Measurements from ENCODE around the gene KIF18B. TPM values are rescaled to one million over a fixed set of nuclear protein-coding genes. Genes with fewer than 3 reads are reported as not detected.

Gene KIF18B
- total and polyA plus RNA-seq, 2 of the 8 experiments (the other 6 are each of a cell fraction or from before 2014, with no cell fraction given) = 39.0 to 59.4 TPM

DNA sequence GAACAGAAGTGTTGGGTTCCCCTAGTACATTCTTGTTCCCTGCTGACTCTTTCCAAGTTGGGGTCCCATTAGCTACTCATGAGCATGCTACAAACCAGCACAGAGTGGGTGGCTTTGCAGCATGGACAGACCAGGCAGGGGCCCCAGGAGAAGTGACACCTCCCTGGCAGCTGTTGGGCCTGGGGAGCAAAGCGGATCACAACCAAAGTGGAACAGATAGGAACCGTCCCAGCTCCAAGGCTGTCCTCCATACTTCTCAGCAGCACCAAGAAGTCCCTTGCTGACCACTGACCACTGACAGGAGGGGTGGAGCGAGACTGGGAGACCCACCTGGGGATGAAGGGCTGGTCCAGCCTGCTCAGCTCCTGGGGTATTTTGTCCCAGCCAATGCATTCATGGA is 19.9 kb downstream of the KIF18B start:
- H3K36me3 ChIP-seq (ENCODE audit: control insufficient read depth in 2 of 4, insufficient read depth in 4 of 4, low read length in 3 of 4) = peaks cover 20 to 59% (median 51%) of the 10 kb centered on the region in 4 experiments
- POLR2A ChIA-PET (ENCODE audit: partially characterized antibody) = interaction anchor here (2.0 kb wide), 1 partner anchor 28 kb away, joined by 7 read pairs; the partner anchor contains the start of gene EFTUD2
- no peak for TF ChIP-seq USF2 (IDR thresholded peaks at IDR 0.05; ENCODE audit: low read length)
- no peak for TF ChIP-seq CHD1 (IDR thresholded peaks at IDR 0.05; ENCODE audit: low read depth, low read length)
- no peak for TF ChIP-seq POU5F1 (IDR thresholded peaks at IDR 0.05; ENCODE audit: low read depth, low read length)
- no peak for TF ChIP-seq GTF2F1 (IDR thresholded peaks at IDR 0.05; ENCODE audit: borderline replicate concordance, low read depth, low read length)
- TF ChIP-seq HDAC2 (IDR thresholded peaks at IDR 0.05; ENCODE audit: borderline replicate concordance in 1 of 2, low read depth in 2 of 2, low read length in 2 of 2) = no peak
- no peak for TF ChIP-seq SP1 (IDR thresholded peaks at IDR 0.05; ENCODE audit: low read depth, low read length)
- TF ChIP-seq KDM1A (IDR thresholded peaks at IDR 0.05; ENCODE audit: borderline replicate concordance, low read length) = no peak
- no peak for TF ChIP-seq NRF1 (IDR thresholded peaks at IDR 0.05; ENCODE audit: low read depth, low read length)
- no peak for TF ChIP-seq CTCF (IDR thresholded peaks at IDR 0.05; ENCODE audit: control extremely low read depth in 1 of 3, insufficient read depth in 1 of 3, low read depth in 1 of 3, low read length in 3 of 3)
- no peak for TF ChIP-seq TAF7 (optimal IDR thresholded peaks at IDR 0.05; ENCODE audit: borderline replicate concordance, low read depth, low read length)

More for the DNA sequence above, 19.9 kb downstream of the KIF18B start:
- Histone ChIP-seq H3K79me1 (ENCODE audit: low read depth, low read length) (no peaks in the 10 kb centered on the region), H3K56ac (replicated peaks; ENCODE audit: insufficient read length, low read depth, low read length) (no peak overlapping the region), H2AFZ (ENCODE audit: low read length) (no peak overlapping the region), H2BK120ac (replicated peaks; ENCODE audit: low read depth, low read length) (no peak overlapping the region), H2BK20ac (ENCODE audit: low read length) (no peak overlapping the region), H2AK5ac (ENCODE audit: low read depth, low read length) (no peak overlapping the region), H3K23ac (ENCODE audit: insufficient read length) (no peak overlapping the region), H3K4ac (replicated peaks; ENCODE audit: insufficient read length, low read depth, low read length) (no peak overlapping the region), H4K20me1 (replicated peaks in 1 of 2; ENCODE audit: control insufficient read depth in 1 of 2, insufficient read depth in 2 of 2, low read length in 2 of 2) (peaks cover 0 to 6% of the 10 kb centered on the region in 2 experiments), H3K4me2 (ENCODE audit: insufficient read depth in 1 of 2, low read depth in 2 of 2, low read length in 2 of 2) (no peak overlapping the region), H4K91ac (replicated peaks; ENCODE audit: insufficient read length, low read length) (no peak overlapping the region), H3K18ac (ENCODE audit: extremely low read depth, low read length) (no peak overlapping the region), H3K79me2 (ENCODE audit: control insufficient read depth in 1 of 2, insufficient read depth in 2 of 2, low read length in 2 of 2) (no peaks in the 10 kb centered on the region), H2BK12ac (ENCODE audit: low read depth, low read length) (no peak overlapping the region), H4K5ac (ENCODE audit: insufficient read length, low read depth, low read length) (no peak overlapping the region), H3K4me3 (ENCODE audit: extremely low read depth in 1 of 4, insufficient read depth in 2 of 4, low read depth in 3 of 4, low read length in 4 of 4) (no peak overlapping the region), H3K27ac (ENCODE audit: low read depth, low read length) (no peak overlapping the region), H3K27me3 (replicated peaks in 1 of 4; ENCODE audit: control insufficient read depth in 3 of 4, extremely low read depth in 1 of 4, insufficient read depth in 3 of 4, low read length in 3 of 4) (no peaks in the 10 kb centered on the region), H2BK15ac (ENCODE audit: low read length) (no peak overlapping the region), H3K9me3 (ENCODE audit: insufficient read depth in 2 of 2, low read depth in 1 of 2, low read length in 1 of 2) (no peaks in the 10 kb centered on the region), H2BK5ac (ENCODE audit: low read depth, low read length) (no peak overlapping the region), H3K23me2 (ENCODE audit: low read depth, low read length) (no peaks in the 10 kb centered on the region), H4K8ac (ENCODE audit: extremely low read depth, insufficient read depth, low read length) (no peak overlapping the region), H3K9ac (replicated peaks in 1 of 4; ENCODE audit: extremely low read depth in 1 of 4, low read depth in 3 of 4, low read length in 3 of 4) (no peak overlapping the region), H3K4me1 (replicated peaks in 1 of 4; ENCODE audit: control insufficient read depth in 3 of 4, insufficient read depth in 4 of 4, low read length in 3 of 4) (no peaks in the 10 kb centered on the region; a peak in 4 of 7 replicates), H3K14ac (ENCODE audit: insufficient read length) (no peak overlapping the region)
- DNase-seq (ENCODE audit: low read depth in 1 of 2, low spot score in 2 of 2) = no peak
- 90% methylated on average over 3 of the region's 3 CpGs; no CpG with 5 or more reads in 1 of the 2 experiments for WGBS, 2 experiments (ENCODE audit: extremely low coverage in 1 of 2, insufficient coverage in 1 of 2, insufficient read length in 1 of 2, insufficient replicate concordance in 2 of 2, low coverage in 1 of 2, low lambda C conversion rate in 2 of 2, missing lambda C conversion rate in 1 of 2)
- no peak for FAIRE-seq
- CTCF ChIA-PET (ENCODE audit: partially characterized antibody) = interaction anchor here (1.1 to 13.0 kb wide), 5 partner anchors 9 to 88 kb away, joined by 4 to 243 read pairs (median 7); no protein-coding TSS in a partner anchor
